Measurements from ENCODE around the gene PLCH2.

Gene PLCH2

GRCh38 chr1:2501041-2501819 lies 25.1 kb downstream of the PLCH2 start:
- no peak for DNase-seq

GRCh38 chr1:2501820-2502119 lies 25.7 kb downstream of the PLCH2 start:
- DNase-seq: no peak

- no peak for DNase-seq
Measured at GRCh38 chr1:2502210-2502609, 26.1 kb downstream of the PLCH2 start.

- DNase-seq: no peak
Measured at GRCh38 chr1:2502661-2503553, 26.8 kb downstream of the PLCH2 start.

- DNase-seq: no peak
Measured at GRCh38 chr1:2503554-2504224, 27.6 kb downstream of the PLCH2 start.

- no peak for DNase-seq
Measured at GRCh38 chr1:2504225-2504948, 28.3 kb downstream of the PLCH2 start.

- DNase-seq: no peak
Measured at GRCh38 chr1:2504949-2505272, 28.8 kb downstream of the PLCH2 start.

GRCh38 chr1:2505461-2505994 lies 29.4 kb downstream of the PLCH2 start:
- no peak for DNase-seq

- no peak for DNase-seq
Measured at GRCh38 chr1:2506007-2506860, 30.1 kb downstream of the PLCH2 start.

- no peak for DNase-seq
Measured at GRCh38 chr1:2506901-2507565, 30.9 kb downstream of the PLCH2 start.

- DNase-seq: no peak
Measured at GRCh38 chr1:2507744-2508155, 31.7 kb downstream of the PLCH2 start.

- DNase-seq: no peak
Measured at GRCh38 chr1:2508180-2508579, 32.1 kb downstream of the PLCH2 start.

- no peak for DNase-seq
Measured at GRCh38 chr1:2508751-2509150, 32.7 kb downstream of the PLCH2 start.

GRCh38 chr1:2509589-2509988 lies 33.5 kb downstream of the PLCH2 start:
- DNase-seq: no peak

- no peak for DNase-seq
Measured at GRCh38 chr1:2510366-2511155, 34.5 kb downstream of the PLCH2 start.

- no peak for DNase-seq
Measured at GRCh38 chr1:2512862-2513421, 36.9 kb downstream of the PLCH2 start.

GRCh38 chr1:2513939-2514652 lies 38.0 kb downstream of the PLCH2 start:
- no peak for DNase-seq

- DNase-seq: no peak
Measured at GRCh38 chr1:2514863-2515762, 39.0 kb downstream of the PLCH2 start.

GRCh38 chr1:2515763-2516080 lies 39.6 kb downstream of the PLCH2 start:
- no peak for DNase-seq
